ENCODE measurements around the gene DCLK2.

DCLK2 gene

DNA sequence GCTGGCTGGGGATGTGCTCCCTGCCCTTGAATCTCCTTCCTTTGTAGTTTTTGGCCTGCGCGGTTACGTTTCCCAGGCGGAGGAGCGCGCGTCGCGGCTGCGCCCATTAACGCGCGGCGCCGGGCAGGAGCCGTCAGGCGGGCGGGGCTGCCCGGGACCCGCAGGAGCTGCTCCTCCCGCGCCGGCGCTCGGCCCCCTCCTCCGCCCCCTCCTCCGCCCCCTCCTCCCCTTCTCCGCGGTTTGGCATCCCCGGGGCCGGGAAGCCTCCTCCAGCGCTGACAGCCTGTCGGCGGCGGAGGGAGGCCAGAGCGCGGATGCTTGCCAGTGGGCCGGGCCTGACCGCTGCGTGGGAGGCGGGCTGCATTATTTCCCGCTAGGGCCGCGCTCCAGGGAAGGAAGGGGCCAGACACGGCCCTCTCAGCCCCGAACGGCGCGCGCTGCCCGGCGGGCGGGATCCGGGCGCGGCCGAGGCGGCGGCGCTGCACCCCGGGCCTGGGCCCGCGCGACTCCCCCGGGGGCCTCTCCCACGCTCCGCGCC lies at the start of gene DCLK2:
Gene DCLK2, plus strand, starts transcription at position 405 of the 538 bp plus-strand sequence. CDS start 583 bp downstream, outside the sequence.
- no peak for DNase-seq (ENCODE audit: low spot score)

DNA sequence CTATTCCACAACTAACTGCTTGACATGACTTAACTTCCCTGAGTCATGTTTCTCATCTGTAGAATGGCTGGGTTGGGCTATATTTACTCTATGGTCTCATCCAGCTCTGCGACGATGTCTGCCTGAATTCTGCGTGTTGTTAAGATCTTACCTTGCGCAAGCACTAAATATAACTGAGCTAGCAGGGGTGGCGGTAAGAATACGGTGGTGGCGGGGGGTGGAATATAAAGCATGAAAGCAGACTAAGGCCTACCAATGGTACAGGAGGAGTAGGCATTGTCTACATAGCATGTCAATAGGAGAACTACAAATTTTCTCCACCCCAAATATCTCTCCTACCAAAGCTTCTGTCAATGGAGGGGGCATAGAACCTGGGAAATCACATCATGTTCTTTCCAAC lies 45.7 kb upstream of the DCLK2 start:
- no peak for DNase-seq (ENCODE audit: low spot score)

DNA sequence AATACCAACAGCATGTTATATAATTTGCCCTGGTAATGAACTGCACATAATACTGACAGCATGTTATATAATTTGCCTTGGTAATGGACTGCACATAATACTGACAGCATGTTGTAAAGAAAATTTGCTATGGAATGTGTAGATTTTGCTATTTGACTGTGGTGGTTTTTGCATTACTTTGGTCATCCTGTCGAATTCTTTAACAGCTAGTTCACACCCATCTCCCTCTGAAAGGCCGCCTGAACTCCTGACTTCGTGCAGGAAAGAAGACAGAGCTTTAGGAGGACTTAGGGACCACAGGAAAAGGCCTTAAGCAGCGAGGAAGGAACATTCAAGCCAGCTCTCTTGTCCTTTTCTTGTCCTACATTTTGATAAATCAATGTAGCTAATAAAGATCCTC lies 45.2 kb upstream of the DCLK2 start:
- DNase-seq (ENCODE audit: low spot score), result no peak

DNA sequence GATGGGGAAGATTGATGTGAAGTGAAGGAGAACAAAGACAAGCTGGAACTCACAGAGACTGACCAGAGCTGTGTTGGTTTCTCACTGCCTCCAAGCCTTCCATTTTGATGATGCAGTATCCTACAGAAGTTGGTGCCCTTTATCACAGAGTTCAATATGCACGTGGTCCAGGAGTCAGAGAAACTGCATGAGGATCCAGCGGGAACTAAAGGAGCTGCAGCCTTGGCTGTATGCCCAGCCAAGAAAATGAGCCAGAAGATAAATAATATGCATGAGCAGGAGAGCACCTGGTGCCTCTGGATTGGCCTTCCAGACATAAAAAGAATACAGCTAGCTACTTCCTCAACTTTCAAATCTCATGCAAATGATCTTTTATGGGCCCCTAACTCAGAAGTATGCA lies 44.3 kb upstream of the DCLK2 start:
- no peak for DNase-seq (ENCODE audit: low spot score)

DNA sequence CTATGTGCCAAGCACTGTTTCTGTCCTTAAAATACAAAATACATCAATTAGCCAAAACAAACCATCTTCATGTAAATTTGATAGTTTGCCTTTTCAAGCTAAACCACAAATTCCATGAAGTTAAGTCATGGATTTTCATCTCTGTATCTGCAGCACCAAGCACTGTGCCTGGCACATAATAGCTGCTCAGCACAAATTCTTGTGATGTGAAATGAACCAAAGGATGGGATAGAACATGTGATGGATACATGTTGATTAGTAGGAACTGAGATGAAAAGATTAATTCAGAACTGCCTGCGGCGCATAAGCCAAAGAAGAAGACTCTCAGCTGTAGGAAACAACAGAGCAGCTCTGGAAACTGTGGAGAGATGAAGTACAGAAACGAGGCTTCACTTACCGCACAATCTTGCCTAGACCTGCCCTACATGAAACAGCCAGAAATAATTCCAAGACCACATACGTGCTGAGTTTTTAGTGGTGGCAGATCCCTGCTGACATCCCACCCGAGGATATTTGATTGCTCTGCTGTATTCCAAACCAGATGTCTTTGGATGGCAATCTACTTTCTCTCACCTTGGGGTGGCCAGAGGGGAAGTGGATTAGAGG lies 40.9 kb upstream of the DCLK2 start:
- DNase-seq (ENCODE audit: low spot score), result no peak

DNA sequence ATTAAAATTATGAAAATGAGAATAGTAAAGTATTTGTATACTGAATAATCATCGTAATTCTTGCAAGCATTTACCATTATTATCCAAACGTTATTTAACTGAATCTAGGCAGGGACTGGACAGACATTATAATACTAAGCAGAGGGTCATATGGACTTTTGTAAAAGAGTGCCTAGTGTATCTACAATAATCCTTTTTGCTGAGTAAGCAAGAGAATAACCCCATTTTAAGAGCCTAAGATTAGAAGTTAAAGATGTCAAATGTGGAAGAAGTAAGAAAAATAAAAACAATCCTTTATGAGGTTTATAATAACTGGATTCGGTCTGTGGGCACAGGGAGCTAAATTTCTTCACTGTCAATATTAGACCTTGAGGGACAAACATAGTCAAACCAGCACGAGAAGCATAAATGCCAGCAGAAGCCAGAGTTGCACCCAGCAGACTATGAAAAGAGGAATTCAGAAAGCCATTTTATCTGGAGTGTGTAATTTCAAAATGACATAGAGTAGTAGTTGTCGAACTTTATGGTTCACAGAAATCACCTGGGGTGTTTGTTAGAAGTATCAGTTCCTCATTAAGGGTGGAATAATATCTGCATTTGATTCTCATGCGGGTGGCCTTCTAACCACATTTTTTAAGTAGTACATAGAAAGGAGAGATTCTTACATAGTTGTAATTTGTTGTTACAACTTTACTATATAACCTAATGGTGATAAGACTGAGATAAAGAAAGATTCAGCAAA lies 39.7 kb upstream of the DCLK2 start:
- no peak for DNase-seq (ENCODE audit: low spot score)

DNA sequence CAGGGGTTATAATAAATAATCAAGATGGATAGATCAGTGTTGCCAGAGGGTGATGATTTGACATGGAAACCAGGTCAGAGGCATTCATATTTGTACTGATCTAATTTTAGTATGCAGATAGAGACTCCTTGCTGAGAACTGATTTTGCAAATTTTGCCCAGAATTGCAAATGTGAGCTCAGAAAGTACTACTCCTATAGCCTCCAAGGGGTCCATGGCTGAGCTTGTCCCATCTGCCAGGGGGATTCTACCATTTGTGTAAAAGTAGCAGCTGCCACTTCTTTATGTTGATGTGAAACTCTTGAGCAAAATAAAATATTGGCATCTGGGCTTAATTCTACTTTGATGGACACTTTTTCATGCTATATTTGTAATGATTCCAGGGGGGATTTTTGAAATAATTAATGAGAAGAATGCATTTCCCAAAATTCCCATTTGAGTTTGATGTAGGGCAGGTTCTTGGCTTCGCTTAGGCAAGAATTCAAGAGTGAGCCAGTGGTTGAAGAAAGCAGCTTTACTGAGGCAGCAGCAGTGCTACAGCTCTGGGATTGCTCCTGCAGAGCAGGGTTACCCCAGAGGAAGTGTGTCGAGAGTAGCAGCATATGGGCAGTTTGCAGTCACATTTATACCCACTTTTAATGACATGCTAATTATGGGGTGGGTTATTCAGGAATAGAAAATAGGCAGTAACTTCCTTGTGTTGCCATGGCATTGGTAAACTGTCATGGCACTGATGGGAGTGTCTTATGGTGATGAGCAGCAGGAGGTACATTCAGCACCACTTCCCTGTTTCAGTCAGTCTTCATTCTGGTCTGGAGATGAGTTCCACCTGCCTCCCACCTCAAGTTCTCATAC lies 38.7 kb upstream of the DCLK2 start:
- DNase-seq (ENCODE audit: low spot score), result no peak

DNA sequence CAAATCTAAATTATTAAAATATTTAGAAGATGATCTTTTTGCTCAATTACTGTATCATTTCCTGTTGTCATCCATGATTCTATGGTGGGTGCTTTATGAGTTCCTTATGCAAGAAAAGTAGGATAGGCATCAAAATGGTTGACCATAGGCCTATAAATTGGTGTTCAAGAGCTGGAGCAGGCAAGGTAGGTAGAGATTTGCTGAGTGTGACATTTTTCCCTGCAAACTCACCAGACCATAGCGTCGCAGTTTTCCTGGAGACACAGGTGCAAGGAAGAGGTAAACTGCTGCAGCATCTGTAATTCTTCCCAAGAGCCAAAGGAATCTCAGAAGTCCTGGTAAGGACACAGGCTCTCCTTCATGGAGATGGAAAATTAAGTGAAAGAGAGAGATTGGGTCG lies 33.7 kb upstream of the DCLK2 start:
- DNase-seq (ENCODE audit: low spot score), result no peak

DNA sequence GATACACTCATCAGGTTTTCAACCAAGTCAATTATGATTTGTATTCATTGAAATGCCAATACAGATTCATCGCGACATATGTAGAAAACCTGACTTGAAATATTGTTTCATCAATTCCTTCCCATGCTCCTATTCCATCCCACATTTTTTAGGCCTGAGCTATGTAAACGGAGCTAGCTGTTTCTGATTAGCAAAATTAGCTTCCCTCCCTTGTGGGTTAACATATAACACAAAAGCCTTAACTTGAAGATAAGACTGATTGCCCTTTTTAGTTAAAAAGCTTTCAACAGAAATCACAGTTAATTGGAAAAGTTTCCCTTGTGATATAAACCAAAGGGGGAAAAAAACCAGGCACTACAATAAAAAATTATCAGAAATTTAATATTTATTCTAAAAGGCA lies 32.8 kb upstream of the DCLK2 start:
- DNase-seq (ENCODE audit: low spot score), result no peak

DNA sequence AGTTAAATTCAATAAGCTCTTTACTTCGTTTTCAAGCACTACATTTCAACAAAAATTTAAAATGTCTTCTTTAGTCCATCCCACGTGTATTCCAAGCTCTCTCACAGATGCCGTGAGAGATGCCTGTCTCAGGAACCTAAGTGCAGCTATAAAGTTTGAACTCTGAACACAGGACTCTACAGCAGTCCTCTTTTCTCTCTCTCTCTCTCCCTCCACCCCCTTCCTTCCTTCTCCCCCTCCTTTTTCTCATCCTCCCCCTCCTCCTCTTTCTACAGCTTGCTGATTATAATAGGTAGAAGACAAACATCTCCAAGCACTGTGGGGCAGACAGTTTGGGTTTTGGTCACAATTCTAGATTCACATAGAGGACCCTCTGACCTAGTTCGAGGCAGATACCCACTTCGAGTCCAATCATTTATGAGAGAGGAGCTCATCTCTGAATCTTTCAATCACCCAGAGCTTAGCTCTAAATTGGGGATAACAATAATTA lies 31.5 kb upstream of the DCLK2 start:
- no peak for DNase-seq (ENCODE audit: low spot score)

DNA sequence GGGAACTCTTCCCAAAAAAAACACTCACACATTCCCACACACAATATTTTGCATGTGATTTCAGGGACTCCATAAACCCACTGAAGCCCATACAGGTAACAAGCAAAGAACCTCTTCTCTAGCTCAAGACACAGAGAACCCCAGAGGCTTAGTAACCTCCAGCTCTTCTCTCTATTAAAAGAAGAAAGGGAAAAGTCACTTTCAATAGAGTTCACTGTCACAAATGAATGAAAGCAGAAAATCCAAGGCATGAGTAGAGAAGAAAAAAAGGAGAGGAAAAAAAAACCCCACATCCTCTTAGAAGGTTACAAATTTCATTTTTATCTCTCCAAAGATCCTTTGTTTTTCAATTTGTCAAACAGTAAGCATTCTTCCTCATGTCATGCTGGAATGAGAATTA lies 30.7 kb upstream of the DCLK2 start:
- no peak for DNase-seq (ENCODE audit: low spot score)

DNA sequence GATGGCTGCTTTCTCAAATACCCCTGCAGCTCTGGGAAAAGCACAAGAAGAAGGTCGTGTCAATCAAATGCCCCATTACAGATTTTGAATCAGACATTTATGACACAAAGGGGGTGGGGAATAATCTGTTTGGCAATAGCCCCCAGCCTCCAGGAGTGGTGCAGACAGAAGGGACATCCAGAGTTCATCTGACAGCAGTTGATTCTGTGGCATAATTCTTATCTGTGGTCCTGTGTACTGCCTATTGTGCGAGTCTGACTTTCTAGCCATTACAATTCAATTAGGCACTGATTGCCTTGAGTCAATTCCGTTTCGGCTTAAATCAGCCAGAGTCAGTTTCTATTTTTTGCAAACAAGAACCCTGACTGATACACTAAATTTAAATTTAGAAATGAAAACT lies 28.6 kb upstream of the DCLK2 start:
- DNase-seq (ENCODE audit: low spot score), result no peak

DNA sequence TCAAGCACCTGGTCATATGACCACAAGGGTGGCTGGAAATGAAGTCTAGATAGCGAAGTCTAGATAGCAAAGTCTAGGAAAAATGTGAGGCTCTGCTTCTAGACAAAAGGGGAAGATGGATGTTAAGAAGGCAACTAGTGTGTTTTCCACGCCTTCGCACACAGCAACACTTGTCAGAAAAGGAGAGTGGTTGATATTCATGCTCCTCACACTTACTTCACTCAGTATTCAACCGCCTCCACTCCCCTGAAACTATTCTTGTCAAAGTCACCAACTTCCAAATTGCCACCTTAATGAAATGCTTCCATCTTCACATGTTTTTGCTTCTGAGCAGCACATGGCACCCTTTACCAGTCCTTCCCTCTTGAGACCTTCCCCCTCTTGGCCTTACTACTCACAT lies 27.7 kb upstream of the DCLK2 start:
- no peak for DNase-seq (ENCODE audit: low spot score)

DNA sequence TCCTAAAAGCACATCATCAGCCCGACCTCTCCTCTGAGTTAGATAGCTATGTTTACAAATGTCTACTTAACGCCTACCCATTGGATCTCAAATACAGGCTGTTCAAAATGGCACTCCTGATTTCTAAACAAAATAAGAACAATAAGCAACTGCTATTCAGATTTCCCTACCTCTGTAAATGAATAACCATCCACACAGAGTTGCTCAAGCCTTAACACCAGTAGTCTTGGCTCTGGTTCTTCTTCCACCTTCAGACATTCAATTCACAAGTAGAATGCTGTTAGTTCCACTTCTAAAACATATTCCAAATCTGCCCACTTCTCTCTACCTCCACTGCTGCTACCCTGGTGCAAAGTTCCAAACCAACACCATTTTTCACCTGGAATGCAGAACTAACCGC lies 27.1 kb upstream of the DCLK2 start:
- no peak for DNase-seq (ENCODE audit: low spot score)

DNA sequence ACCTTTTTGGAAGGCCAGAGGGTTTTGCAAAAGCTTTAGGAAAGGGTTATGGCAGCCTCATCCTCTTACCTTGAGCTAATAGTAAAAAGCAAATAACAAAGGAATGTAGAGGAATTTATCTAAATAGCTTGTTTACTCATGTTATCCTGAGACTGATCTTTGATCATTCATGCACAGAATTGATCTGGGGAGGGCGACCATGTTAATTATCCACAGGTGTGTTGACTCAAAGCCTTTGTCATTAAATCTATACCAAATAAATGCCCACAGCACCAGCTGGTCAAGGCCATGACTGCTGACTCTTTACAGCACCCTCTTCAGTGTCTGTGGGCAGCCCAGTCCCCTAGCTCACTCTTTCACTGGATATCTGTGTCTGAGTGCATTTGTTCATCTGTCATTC lies 22.8 kb upstream of the DCLK2 start:
- no peak for DNase-seq (ENCODE audit: low spot score)

DNA sequence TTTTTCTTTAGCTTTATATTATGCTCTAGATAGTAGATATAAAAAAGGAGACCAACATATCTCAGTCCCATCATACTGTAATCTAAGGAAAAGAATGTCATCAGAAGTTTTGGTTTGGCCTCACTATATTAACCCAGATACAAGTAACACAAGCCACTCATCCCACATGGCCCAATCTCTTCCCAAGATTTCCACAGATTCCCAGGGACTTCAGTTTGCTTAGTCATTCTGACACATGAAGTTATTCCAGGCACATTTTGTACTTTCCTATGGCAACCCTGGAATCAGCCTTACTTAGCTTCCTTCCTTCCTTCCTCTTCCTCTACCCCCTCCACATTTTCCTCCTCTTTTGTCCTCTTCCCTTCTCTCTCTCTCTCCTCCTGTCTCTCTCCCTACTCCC lies 21.7 kb upstream of the DCLK2 start:
- DNase-seq (ENCODE audit: low spot score), result no peak

DNA sequence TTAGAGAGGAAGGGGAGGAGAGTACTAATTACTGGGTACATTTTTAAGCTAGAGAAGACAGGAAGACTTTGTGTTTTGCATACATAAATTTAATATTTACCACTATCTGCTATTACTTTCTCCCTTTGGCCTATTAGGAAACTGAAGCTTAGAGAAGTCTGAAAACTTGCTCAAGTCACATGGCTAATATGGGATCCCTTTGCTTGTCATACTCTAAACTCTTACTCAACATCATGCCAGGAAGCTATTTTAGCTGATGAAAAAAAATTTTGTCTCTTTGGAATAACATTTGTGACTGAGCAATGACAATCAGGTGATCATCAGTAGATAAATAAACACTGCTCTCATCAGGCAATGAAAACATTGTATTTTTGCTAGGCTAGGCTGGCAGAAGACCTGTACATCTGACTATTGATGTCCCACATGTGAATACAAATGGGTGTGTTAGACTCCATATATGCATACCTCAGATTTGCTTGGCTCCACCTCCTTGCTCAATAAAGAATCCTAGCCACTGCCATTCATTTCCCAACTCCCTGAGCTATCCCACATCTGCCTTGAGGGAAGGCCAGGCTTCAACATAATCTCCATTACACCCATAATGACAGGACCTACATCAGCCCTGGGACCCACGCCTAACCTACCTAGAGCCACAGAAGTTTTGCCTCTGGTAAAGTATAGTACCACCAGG lies 17.0 kb upstream of the DCLK2 start:
- DNase-seq (ENCODE audit: low spot score), result no peak

DNA sequence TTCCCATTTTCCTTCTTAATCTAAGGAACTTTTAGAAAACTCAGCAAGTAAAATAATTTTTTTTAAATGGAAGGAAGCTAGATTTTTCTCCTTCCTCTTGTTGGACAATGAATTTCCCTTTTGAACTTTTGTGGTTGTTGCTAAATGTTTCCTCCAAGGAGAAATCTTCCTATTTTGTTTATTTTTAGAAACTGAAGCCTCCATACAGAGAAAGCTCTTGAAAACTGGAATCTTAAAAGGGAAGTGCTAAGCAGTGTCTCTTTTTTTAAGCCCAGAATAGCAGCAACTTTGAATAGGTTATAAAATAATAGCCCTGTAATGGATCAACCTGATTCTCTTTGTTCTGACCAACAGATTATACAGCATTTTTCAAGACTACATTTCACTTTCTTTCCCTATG lies 15.1 kb upstream of the DCLK2 start:
- DNase-seq (ENCODE audit: low spot score), result no peak

DNA sequence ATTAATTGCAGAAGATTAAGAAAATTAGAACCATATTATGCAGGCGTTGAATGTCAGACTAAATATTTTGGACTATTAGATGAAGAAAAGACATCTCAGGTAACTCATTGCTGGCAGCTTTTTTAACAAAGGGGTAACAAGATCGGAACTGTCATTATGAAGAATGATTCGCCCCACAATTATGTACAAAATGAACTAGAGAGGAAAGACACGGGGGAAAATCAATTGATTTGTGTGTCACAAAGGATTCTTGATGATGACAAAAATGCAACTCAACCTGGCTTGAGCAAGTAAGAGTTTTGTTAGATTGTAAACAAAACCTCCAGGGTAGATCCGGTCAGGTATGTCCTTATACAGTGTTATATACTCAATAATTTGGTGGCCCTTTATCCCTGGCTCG lies 12.5 kb upstream of the DCLK2 start:
- DNase-seq (ENCODE audit: low spot score), result no peak

DNA sequence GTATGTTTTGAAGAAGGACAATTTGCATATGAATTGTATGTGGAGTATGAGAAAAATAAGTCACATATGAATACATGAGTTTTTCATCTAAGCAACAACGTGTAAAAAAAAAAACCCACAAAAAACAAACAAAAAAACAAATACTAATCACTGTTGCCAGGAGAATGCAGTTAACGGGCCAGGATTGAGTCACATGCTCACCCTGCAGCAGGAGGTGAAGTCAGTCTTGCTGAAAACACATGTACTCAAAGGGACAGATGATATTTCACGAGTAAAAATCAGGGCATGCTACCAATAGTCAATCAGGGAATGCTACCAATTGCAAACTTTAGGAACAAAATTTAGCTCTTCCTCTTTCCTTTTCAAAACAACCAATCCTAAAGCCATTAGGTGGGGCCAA lies 10.4 kb upstream of the DCLK2 start:
- no peak for DNase-seq (ENCODE audit: low spot score)

DNA sequence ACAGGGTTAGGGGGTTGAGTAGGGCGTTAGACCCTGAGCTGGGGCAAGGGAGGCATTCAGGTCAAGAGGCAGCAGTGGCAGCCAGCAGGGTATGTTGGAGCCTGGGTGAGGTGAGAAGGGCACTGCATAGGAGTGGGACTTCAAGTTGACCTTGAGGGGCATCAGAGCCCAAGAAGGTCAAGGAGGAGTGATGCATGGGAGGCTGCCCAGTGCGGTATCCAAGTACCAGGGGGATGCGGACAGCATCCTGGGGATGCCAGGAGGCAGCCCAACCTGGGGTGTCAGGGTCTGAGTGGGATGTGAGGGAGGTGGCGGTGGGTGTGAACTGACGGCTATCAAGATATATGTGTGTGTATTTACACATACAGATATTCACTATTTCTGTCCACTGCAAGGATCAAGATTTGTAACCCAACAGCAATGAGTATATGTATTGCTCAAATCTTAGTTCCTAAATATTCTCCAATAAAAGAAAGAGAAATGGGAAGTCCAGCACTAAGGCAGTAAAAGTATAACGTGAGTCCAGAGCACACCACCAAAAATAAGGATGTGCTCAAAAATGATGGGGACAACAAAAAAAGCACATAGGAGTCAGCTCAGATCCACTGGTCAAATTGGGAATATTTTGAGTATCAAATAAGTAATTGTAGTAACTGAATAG lies 9.8 kb upstream of the DCLK2 start:
- DNase-seq (ENCODE audit: low spot score), result no peak

DNA sequence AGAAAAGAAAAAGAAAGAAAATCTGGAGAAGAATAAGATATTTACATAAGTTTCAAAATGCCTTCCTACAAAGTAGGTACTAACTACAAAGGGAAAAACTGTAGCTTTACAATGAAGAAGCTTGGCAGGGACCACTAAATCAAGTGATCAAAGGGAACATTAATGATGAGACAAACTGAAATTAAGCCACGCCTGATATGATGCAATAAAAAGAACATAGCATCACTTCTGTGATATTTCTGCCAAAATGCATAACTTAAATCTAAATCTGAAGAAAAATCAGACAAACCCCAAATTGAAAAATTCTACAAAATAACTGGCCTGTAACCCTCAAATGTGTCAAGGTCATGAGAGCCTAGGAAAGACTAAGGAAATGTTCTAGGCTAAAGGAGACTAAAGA lies 8.9 kb upstream of the DCLK2 start:
- no peak for DNase-seq (ENCODE audit: low spot score)
